BLaER1 treated with 17β-estradiol and CSF1 and Interleukin-3, amounts not matched to agents 10 nM and 100 nM (cell line): ENCODE results near the gene PIK3R6.

Experiments used
- H3K27ac ChIP-seq, 11 experiments: shearing (Covaris generic); formaldehyde crosslinking; 2 replicates each; pipeline ENCODE4 v1.8.1; 2022
- H3K27me3 ChIP-seq, 11 experiments: shearing (Covaris generic); formaldehyde crosslinking; 2 replicates each; pipeline ENCODE4 v1.8.1; 2022
- H3K36me3 ChIP-seq, 11 experiments: shearing (Covaris generic); formaldehyde crosslinking; 2 replicates each; pipeline ENCODE4 v1.8.1; 2022
- H3K4me1 ChIP-seq, 10 experiments: shearing (Covaris generic); formaldehyde crosslinking; 2 replicates each; pipeline ENCODE4 v1.8.1; 2022
- H3K4me2 ChIP-seq, 11 experiments: shearing (Covaris generic); formaldehyde crosslinking; 2 replicates each; pipeline ENCODE4 v1.8.1; 2022
- H3K4me3 ChIP-seq, 10 experiments: shearing (Covaris generic); formaldehyde crosslinking; 2 replicates each; pipeline ENCODE4 v1.8.1; 2022
- H3K9ac ChIP-seq, 11 experiments: shearing (Covaris generic); formaldehyde crosslinking; 2 replicates each; pipeline ENCODE4 v1.8.1; 2022
- H3K9me3 ChIP-seq, 11 experiments: shearing (Covaris generic); formaldehyde crosslinking; replicated peaks in 1 of 11; 2 replicates each; pipeline ENCODE4 v1.8.1; 2022
- H4K20me1 ChIP-seq, 11 experiments: shearing (Covaris generic); formaldehyde crosslinking; 2 replicates each; pipeline ENCODE4 v1.8.1; 2022
- Cebpa-rat ChIP-seq, 11 experiments: shearing (Covaris generic); IDR thresholded peaks; 2 replicates each; pipeline ENCODE4 v1.8.1; 2022

Gene PIK3R6

GRCh38 chr17:8829036-8829941 lies 38.2 kb downstream of the PIK3R6 start:
- no peak overlapping the region for H3K4me2 ChIP-seq
- no peak overlapping the region for H3K27ac ChIP-seq
- no peak for TF ChIP-seq Cebpa-rat (IDR thresholded peaks at IDR 0.05)

GRCh38 chr17:8828517-8828875 lies 39.0 kb downstream of the PIK3R6 start:
- Histone ChIP-seq H3K27me3 (no peaks in the 10 kb centered on the region), H3K4me1 (no peaks in the 10 kb centered on the region), H3K4me2 (no peak overlapping the region), H3K9me3 (peaks cover 13 to 35% (median 26%) of the 10 kb centered on the region in 11 experiments), H4K20me1 (peaks cover 0 to 11% (median 0%) of the 10 kb centered on the region in 11 experiments; a peak in 3 of 22 replicates), H3K36me3 (peaks cover 0 to 98% (median 21%) of the 10 kb centered on the region in 11 experiments; a peak in 15 of 22 replicates), H3K9ac (no peak overlapping the region), H3K27ac (no peak overlapping the region), H3K4me3 (no peak overlapping the region)
- TF ChIP-seq Cebpa-rat (IDR thresholded peaks at IDR 0.05) = no peak

More at GRCh38 chr17:8829036-8829941, 38.2 kb downstream of the PIK3R6 start:
- Histone ChIP-seq H3K4me1 (no peaks in the 10 kb centered on the region), H3K36me3 (peaks cover 0 to 98% (median 20%) of the 10 kb centered on the region in 11 experiments; a peak in 15 of 22 replicates), H3K27me3 (no peaks in the 10 kb centered on the region), H4K20me1 (peaks cover 0 to 11% (median 0%) of the 10 kb centered on the region in 11 experiments; a peak in 3 of 22 replicates), H3K4me3 (no peak overlapping the region), H3K9ac (no peak overlapping the region), H3K9me3 (peaks cover 5 to 27% (median 19%) of the 10 kb centered on the region in 11 experiments)

- TF ChIP-seq Cebpa-rat (IDR thresholded peaks at IDR 0.05) = no peak
- Histone ChIP-seq H3K9ac (no peak overlapping the region), H4K20me1 (peaks cover 0 to 11% (median 0%) of the 10 kb centered on the region in 11 experiments; a peak in 3 of 22 replicates), H3K4me3 (no peak overlapping the region), H3K4me1 (no peaks in the 10 kb centered on the region), H3K36me3 (peaks cover 0 to 98% (median 24%) of the 10 kb centered on the region in 11 experiments; a peak in 15 of 22 replicates), H3K4me2 (no peak overlapping the region), H3K9me3 (peaks cover 18 to 39% (median 31%) of the 10 kb centered on the region in 11 experiments), H3K27me3 (no peaks in the 10 kb centered on the region), H3K27ac (no peak overlapping the region)
These were observed 40.6 kb downstream of the PIK3R6 start for GRCh38 chr17:8826808-8827435.

- Histone ChIP-seq H3K9ac (no peak overlapping the region), H3K27ac (no peak overlapping the region), H3K4me3 (no peak overlapping the region), H4K20me1 (peaks cover 0 to 9% (median 0%) of the 10 kb centered on the region in 11 experiments; a peak in 3 of 22 replicates), H3K27me3 (no peaks in the 10 kb centered on the region), H3K36me3 (peaks cover 0 to 100% (median 24%) of the 10 kb centered on the region in 11 experiments; a peak in 15 of 22 replicates), H3K4me2 (no peak overlapping the region), H3K4me1 (no peaks in the 10 kb centered on the region), H3K9me3 (peaks cover 18 to 39% (median 31%) of the 10 kb centered on the region in 11 experiments)
- TF ChIP-seq Cebpa-rat (IDR thresholded peaks at IDR 0.05) = no peak
These were observed 41.7 kb downstream of the PIK3R6 start for GRCh38 chr17:8825802-8826201.

GRCh38 chr17:8823279-8823678 lies 44.2 kb downstream of the PIK3R6 start:
- Histone ChIP-seq H3K9me3 (peaks cover 18 to 39% (median 31%) of the 10 kb centered on the region in 11 experiments), H3K4me2 (no peak overlapping the region), H4K20me1 (no peaks in the 10 kb centered on the region), H3K4me3 (no peak overlapping the region), H3K27me3 (no peaks in the 10 kb centered on the region), H3K4me1 (no peaks in the 10 kb centered on the region), H3K36me3 (peaks cover 0 to 97% (median 24%) of the 10 kb centered on the region in 11 experiments; a peak in 15 of 22 replicates), H3K27ac (no peak overlapping the region), H3K9ac (no peak overlapping the region)
- no peak for TF ChIP-seq Cebpa-rat (IDR thresholded peaks at IDR 0.05)

- no peaks in the 10 kb centered on the region for H3K4me1 ChIP-seq
These were observed 45.0 kb downstream of the PIK3R6 start for GRCh38 chr17:8822401-8823035.

GRCh38 chr17:8821446-8822105 lies 45.9 kb downstream of the PIK3R6 start:
- H3K9me3 ChIP-seq = peaks cover 18 to 37% (median 31%) of the 10 kb centered on the region in 11 experiments
- H4K20me1 ChIP-seq = no peaks in the 10 kb centered on the region
- H3K27ac ChIP-seq = no peak overlapping the region
- H3K27me3 ChIP-seq = no peaks in the 10 kb centered on the region
- no peak overlapping the region for H3K9ac ChIP-seq
- peaks cover 0 to 97% (median 26%) of the 10 kb centered on the region in 11 experiments; a peak in 16 of 22 replicates for H3K36me3 ChIP-seq
- no peak overlapping the region for H3K4me2 ChIP-seq
- no peaks in the 10 kb centered on the region for H3K4me1 ChIP-seq
- no peak overlapping the region for H3K4me3 ChIP-seq
- TF ChIP-seq Cebpa-rat (IDR thresholded peaks at IDR 0.05) = no peak

More at GRCh38 chr17:8822401-8823035, 45.0 kb downstream of the PIK3R6 start:
- Histone ChIP-seq H3K36me3 (peaks cover 0 to 97% (median 26%) of the 10 kb centered on the region in 11 experiments; a peak in 16 of 22 replicates), H4K20me1 (no peaks in the 10 kb centered on the region), H3K27ac (no peak overlapping the region), H3K4me3 (no peak overlapping the region), H3K27me3 (no peaks in the 10 kb centered on the region), H3K4me2 (no peak overlapping the region), H3K9me3 (peaks cover 18 to 39% (median 31%) of the 10 kb centered on the region in 11 experiments), H3K9ac (no peak overlapping the region)
- TF ChIP-seq Cebpa-rat (IDR thresholded peaks at IDR 0.05) = no peak

- H3K27me3 ChIP-seq = no peaks in the 10 kb centered on the region
- H3K36me3 ChIP-seq = peaks cover 0 to 97% (median 26%) of the 10 kb centered on the region in 11 experiments; a peak in 16 of 22 replicates
- H3K4me2 ChIP-seq = no peak overlapping the region
- H3K4me1 ChIP-seq = no peaks in the 10 kb centered on the region
- no peak overlapping the region for H3K27ac ChIP-seq
- no peak overlapping the region for H3K4me3 ChIP-seq
- no peak for TF ChIP-seq Cebpa-rat (IDR thresholded peaks at IDR 0.05)
- H3K9me3 ChIP-seq = peaks cover 12 to 30% (median 23%) of the 10 kb centered on the region in 11 experiments
- H4K20me1 ChIP-seq = no peaks in the 10 kb centered on the region
- no peak overlapping the region for H3K9ac ChIP-seq
These were observed 47.0 kb downstream of the PIK3R6 start for GRCh38 chr17:8820311-8821010.
